GM19372 (cell line): ENCODE data around the gene HEATR9.
A peak's percentile ranks its signal among the peaks of the same experiment; 100 is the strongest.

Experiments
- ATAC-seq: cut with Tn5 transposase; IDR thresholded peaks from one replicate; pipeline ENCODE4 v1.9.1; 2021; ENCODE audit warnings: mild to moderate bottlenecking, low read depth, moderate library complexity; ENCODE audit not compliant: unreplicated experiment

HEATR9 gene

DNA sequence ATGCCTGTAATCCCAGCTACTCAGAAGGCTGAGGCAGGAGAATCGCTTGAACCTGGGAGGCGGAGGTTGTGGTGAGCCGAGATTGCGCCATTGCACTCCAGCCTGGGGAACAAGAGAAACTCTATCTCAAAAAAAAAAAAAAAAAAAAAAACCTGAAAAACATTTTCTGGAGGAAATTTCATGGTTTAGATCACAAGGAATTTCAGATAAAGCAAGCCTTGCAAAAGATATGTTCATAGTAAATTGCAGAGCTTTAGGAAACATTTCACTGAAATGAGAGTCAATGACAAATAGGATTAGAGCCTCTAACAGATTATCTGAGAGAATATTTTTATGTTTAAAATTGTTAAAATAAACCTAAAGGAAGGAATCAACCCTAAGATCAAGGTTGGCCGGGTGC is 56.2 kb downstream of the HEATR9 start:
- ATAC-seq, result no peak

GRCh38 chr17:35811759-35812158 is 56.9 kb downstream of the HEATR9 start:
- no peak for ATAC-seq

DNA sequence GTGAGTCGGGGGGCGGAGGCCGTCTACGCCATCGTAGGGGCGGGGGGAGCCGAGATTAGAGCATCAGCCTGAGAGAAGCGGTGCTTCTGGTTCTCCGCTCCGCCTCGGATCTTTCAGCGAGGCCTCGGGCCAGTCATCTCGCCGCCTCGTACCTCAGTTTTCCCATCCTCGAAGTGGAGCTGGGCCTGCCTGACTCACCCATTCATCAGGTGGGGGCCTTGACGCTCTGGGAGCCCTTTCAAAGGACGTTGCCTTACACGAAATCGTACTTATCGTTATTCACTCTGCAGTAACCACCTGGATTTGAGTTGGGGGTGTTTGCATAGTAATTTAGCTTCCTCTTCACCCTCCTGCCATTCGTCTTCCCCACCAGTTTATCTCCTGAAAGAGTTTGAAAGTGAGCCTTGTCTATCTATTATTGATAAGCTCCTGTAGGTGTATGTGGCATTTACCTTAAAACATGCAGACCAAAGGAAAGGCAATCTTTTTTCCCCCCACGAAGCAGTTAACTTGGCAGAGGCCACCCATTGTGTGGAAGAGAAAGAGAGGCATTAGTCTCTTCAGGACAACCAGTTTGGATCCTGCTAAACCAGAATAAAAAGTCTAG is 58.7 kb downstream of the HEATR9 start:
- no peak for ATAC-seq

DNA sequence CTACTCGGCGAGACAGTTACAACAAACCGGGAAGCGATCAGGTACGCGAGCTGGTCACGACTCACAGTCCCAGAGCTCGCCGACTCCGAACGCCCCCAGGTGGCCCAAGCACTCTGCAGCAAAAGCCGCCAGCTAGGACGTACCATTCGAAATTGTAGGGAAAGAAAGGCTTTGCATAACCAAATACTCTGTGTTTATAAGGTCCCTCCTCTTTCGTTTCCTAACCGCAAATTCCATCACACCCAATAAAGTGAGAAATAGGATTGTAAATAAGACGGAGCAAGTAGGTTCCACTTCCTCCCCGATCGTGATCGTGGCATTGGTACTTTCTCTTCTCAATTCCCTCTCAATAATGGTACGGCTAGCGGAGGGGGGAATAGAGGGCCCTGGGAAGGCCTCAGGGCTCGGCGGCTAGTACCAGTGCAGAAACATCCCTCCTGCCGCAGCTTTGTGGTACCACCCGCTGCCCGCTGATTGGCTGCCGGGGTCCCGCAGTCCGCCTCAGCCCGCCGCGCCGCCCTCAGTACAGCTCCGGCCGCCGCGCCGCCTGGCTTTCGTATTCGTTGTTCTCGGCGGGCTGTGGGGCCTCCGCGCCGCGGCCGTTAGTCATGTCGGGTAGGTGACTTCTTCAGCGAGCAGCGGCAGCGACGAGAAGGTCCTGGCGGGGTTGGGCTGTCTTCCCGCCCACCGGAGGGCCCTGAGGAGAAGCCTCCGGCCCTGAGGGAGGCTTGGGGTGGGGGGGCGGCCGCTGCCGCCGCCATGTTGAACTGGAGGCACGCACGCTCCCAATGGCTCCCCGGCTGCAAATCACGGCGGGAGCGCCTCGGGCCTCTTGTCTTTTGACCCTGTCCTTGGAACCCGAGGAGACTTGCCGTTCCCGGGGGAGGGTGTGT is 59.5 kb downstream of the HEATR9 start, which contains the start of gene TAF15:
TAF15 (plus strand) TSS at position 523 of the 893 bp plus-strand sequence; CDS start at position 609, 86 bp downstream.
- peak; percentile 92 for ATAC-seq

GRCh38 chr17:35808240-35808961 is 60.3 kb downstream of the HEATR9 start:
- no peak for ATAC-seq

GRCh38 chr17:35807371-35808144 is 61.1 kb downstream of the HEATR9 start:
- no peak for ATAC-seq
